ENCODE results near the gene KIAA0232. TPM values are rescaled to one million over a fixed set of nuclear protein-coding genes. Genes with fewer than 3 reads are reported as not detected.
A peak's percentile ranks its signal among the peaks of the same experiment; 100 is the strongest.

The KIAA0232 gene
- polyA plus RNA-seq, 4 donors = 36.4 to 43.8 (median 40.0) TPM

DNA sequence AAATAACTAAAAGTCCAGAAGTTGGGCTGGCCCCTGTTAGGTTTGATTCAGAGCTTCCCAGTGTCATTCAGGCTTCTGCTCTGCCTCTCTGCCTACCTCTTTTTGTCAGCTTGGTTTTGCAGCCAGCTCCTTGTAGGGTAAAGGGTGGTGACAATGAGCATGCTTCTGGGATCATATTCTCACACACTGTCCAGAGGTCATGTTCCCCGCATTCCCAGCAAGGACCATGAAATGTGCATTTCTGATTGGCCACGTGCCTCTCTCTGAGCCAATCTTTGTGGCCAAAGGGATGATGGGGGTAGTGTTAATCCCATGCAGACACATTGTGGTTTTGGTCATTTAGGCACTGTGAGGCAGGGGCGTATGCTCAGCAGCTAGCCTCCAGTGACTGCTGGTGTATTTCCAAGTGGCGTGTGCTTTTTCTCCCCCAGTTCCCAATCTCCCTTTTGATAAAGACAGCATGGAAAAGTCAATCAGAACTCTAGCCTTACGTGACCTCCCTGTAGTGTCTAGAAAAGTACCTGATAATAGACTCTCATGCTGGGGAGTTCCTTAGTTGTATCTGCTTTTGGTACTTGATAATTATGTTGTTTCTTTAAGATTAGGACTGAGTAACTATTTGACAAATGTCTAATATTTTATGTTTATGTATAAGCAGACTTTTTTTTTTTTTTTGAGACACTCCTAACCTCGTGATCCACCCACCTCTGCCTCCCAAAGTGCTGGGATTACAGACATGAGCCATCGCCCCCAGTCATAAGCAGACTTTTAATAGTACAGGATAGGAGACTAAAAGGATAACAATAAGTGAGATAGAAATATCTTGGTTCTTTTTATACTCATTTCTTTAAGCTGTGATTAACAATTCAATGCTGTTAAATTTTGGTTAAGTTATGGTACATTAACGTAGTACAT lies 57.8 kb downstream of the KIAA0232 start:
- DNase-seq (ENCODE audit: low read depth in 4 of 4, low spot score in 2 of 4) = peak in 1 of 4 donors; percentile 13

DNA sequence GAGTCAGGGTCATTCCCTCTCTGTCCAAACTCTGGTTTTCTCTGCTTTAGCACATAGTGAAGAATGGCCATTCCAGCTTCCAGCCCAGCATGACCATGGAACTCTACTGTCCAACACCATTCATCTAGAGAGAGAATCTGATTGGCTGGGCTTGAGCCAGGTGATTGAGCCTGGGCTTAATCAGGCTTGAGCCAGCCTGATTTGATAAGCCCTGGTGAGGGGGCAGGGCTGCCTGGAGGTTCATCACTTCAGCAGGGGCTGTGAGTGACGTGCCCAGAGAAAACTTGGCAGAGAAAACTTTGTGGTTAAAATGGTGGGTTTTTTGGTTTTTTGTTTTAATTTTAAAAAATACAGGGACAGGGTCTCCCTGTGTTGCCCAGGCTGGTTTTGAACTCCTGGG lies 62.5 kb downstream of the KIAA0232 start:
- DNase-seq (ENCODE audit: low read depth in 4 of 4, low spot score in 2 of 4) = no peak

DNA sequence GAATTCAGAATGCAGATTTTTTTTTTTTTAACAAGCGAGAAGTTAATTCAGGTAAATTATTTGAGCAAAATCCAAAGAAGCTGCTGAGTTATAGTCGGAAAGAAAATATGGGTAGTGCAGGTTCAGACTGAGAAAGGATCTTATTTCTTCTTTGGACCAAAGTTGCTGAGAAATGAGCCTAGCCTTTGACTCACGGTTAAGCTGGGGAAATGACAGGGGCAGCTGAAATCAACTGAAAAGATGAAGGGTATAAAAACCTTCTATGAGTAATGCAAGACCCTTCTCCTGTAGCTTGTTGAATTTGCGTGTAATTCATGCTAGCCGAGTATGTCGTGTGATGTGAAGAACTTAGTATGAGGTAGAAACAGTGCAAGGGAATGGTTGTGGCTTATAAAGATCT lies 63.0 kb downstream of the KIAA0232 start:
- no peak for DNase-seq (ENCODE audit: low read depth in 4 of 4, low spot score in 2 of 4)

DNA sequence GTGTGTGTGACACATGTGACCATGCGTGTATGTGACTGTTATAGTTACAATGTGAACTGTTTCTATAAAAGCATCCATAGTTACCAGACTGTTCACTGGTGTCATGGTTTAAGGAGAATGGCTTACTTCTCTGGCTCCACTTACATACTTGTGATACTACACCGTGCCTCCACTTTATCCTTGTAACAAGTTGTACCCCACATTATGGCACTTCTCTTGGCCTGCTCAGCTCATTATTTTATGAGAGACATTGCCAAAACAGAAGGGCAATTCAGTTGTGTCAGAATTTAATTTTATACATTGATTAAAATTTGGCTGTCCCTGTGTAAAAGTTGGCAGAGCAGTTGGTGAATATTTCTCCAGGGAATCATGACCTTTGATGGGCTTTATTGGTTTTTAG lies 64.7 kb downstream of the KIAA0232 start:
- DNase-seq (ENCODE audit: low read depth in 4 of 4, low spot score in 2 of 4) = no peak

DNA sequence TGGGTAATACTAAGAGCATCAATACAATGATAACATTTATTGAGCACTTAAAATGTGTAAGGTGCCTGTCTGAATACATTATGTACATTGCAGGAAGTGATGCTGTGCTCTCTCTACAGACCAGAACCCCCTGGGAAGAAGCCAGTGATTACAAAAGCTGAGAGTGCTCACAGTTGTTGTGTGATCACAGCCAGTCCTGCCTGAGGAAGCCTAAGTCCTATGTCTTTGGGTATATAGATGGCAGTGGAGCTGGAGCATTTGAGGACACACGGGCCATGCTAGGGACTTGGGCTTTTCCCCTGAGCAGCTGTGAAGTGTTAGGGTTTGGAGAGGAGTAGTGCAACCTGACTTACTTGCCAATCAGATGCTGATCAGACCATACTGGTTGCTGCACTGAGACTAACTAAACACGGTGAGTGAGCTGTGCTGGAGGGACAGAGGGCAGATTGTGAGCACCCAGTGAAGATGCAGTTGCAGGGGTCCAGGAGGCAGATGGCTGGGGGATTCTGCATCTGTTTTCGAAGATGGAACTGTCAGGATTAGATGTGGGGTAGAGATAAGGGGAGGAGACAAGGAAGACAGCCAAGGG lies 66.3 kb downstream of the KIAA0232 start:
- no peak for DNase-seq (ENCODE audit: low read depth in 4 of 4, low spot score in 2 of 4)

DNA sequence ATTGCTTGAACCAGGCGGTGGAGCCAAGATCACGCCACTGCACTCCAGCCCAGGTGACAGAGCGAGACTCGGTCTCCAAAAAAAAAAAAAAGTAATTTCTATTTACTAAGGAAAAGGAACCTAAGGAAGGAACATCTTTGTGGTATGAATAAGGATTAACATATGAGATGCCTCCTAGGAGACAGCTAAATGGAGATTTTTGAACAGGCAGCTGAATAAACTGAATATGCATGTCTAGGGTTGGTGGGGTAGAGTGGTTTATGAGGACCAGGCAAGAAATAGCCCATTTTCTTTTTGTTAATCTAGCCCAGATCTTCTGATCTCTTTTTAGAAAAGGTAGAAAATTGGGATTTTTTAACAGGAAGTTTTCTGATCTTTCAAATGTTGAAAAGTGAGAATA lies 67.2 kb downstream of the KIAA0232 start:
- DNase-seq (ENCODE audit: low read depth in 4 of 4, low spot score in 2 of 4) = no peak

DNA sequence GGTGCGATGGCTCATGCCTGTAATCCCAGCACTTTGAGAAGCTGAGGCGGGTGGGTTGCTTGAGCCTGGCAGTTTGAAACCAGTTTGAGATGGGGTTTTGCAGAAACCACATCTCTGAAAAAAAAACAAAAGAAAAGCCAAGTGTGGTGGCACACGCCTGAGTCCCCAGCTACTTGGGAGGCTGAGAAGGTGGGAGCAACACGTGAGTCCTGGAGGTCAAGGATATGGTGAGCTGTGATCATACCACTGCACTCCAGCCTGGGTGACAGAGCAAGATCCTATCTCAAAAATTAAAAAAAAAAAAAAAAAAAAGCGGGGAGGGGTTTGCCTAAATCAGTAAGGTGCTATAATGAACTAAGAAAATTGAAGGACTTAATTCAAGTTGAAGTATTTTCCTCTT lies 68.9 kb downstream of the KIAA0232 start:
- no peak for DNase-seq (ENCODE audit: low read depth in 4 of 4, low spot score in 2 of 4)

DNA sequence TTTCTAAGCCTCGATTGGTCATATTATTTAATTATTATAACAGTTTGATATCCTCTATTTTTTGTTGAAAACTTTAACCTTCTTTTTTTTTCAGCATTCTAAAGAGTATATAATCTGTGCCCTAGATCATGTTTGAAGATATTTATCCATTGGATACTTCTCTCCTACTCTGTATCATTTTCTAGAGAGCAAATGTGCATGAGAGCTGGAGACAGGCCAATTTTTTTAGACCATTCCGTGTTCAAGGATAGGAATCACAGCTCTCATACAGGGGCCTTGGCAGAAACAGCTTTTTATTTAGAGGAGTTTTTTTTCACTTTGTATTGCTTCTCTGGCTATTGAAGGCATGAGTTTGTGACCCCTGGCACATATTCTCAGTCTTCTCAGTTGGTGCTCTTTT lies 69.4 kb downstream of the KIAA0232 start:
- no peak for DNase-seq (ENCODE audit: low read depth in 4 of 4, low spot score in 2 of 4)

DNA sequence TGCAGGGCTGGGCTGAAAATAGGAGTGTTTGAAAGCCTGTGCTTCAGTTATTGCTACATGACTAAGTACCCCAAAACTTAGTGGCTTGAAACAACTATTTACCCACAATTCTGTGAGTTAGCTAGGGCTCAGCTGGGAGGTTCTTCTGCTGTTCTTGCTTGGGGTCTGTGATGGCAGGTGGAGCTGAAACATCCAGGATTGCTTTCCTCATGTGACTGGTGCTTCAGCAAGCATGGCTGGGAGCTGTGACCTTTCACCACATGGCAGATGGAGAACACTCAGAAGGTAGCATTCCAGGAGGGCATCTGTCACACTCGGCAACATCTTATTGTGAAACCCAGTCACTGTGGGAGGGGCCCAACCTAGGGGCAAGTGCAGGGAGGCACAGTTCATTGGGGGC lies 70.1 kb downstream of the KIAA0232 start:
- DNase-seq (ENCODE audit: low read depth in 4 of 4, low spot score in 2 of 4) = no peak

DNA sequence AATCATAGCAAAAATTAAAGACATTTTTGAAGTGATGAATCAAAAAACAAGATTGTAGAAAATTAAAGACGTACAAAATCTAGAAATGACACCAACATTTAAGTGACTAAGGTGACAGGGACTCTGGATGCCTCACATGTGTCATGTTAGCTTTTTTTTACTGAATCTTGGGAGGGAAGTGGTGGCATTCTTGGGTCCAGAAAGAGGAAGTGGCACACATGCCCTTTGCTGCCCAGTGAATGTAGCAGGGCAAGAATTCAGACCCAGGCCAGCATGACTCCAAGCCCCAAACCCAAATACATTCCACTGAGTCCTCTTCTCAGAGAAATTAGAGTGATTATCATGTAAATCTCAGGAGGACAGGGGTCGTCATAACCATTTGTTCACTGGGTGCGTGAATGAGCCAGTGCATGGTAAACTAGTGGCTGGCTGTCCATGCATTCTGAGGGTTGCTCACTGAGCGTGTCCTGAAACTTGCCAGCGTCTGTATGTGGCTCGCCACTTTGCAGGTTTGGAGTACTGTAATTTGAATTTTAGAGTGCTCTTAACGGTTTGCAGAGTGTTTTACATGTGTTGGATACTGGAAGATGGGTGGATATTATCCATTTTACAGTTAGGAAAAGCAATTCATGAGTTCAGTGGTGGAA lies 71.7 kb downstream of the KIAA0232 start:
- no peak for DNase-seq (ENCODE audit: low read depth in 4 of 4, low spot score in 2 of 4)

DNA sequence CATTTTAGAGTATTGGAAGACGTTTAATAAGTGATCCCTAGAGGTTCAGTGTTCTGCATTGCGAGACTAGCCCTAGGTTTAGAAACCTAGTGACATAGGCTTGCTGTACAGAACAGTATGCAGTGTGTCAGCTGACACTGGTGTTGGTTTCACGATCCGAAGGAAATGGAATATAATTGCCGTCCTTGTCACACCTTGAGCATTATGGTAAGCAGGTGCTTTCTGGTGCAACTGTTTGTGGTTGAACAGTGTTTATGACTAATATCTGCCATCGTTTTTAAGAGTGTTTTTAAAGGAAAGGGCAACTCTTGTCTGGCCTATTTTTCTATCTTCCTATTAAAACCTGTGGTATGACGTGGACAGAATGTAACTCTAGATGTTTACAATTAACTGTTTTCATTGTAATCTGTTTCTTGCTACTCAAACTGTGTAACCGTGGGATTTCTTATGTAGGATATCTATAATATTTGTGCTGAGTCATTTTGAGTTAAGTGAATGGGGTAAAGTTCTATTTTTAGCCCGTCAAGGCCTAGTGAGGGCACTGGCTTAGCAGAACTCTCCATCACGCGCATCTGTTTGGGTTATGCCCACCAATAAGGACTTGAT lies 73.3 kb downstream of the KIAA0232 start:
- no peak for DNase-seq (ENCODE audit: low read depth in 4 of 4, low spot score in 2 of 4)

DNA sequence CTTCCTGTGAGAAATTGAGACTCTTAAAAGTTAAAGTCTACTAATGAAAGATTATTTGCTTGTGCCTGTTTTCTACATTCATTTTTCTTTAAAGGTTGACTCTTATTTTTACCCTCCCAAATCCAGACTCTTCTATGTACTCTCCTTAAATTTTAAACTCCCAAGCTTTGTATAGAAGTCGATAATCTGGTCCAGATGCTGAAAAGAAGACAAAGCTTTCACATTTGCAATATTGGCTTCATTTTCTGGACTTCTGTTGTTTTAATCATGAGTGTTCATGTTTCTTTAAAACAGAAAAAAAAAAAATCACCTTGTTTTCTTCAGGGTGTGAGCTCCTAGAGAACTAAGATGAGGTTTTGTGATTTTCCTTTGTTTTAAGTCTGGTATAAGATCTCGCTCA lies 73.9 kb downstream of the KIAA0232 start:
- no peak for DNase-seq (ENCODE audit: low read depth in 4 of 4, low spot score in 2 of 4)

DNA sequence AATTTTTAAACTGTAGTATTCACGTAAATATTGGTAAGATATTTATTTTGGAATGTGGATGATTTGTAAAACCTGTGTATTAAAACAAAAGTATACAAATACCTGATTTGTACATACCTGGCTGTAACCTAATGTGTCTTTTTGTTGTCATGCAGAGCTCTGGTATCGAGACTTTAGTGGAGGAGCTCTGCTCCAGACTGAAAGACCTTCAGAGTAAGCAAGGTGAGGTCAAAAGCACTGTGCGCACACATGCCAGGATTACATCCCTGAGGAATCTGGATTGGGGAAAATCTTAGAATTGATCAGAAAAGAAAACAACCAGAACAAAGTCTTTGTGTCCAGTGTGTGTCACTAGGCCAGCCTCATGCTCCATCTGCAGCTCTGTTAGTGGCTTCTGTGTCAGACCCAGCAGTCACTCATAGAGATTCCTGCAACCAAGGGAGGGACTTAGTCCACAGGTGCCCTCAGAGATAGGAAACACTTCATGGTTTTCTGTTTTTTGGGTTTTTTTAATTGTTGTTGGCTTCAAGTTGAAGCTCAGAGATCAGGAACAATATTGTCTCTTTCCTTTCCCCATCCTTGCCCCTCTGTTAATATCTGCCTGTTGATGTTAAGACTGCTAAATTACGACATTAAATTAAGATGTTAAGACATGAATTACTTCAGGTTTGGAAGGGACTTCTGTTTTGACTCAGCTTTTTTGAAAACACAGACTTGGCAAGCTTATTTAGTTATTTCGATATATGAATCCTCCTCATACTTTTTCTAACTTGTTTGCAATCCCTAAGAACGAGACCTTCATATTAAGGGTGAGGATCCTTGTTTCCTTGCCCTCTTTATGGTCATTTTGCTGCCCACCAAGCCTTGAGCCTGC lies 74.7 kb downstream of the KIAA0232 start:
- no peak for DNase-seq (ENCODE audit: low read depth in 4 of 4, low spot score in 2 of 4)

DNA sequence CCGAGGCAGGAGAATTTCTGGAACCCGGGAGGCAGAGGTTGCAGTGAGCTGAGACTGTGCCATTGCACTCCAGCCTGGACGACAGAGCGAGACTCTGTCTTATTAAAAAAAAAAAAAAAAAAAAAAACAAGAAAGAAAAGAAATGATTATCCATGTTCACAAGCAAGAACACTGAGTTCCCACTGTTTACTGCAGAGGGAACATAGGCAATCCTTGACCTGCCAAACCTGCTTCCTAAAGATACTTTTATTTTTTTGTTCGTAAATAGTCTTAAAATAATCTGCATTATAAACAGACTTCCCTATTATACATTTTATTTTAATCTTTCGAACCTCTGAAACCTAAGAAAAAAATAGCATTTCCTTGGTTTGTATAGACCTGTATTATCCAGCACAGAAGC lies 76.5 kb downstream of the KIAA0232 start:
- no peak for DNase-seq (ENCODE audit: low read depth in 4 of 4, low spot score in 2 of 4)

DNA sequence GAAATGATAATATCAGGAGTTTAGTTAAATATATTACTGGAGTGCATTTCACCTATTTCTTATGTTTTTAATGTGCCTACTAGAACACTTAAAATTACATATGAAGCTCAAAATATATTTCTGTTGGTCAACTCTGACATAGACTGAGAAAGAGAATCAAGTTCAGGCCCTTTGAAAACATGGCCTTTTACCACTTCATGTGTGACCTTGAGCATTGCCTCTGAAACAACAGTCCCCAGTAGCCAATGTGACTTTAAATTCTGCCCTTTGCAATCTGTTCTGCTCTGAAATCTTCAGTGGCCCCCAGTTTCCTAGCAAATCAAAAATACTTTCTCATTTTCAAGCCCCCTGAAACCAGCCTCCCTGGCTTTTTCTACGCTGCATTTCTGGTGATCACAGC lies 77.0 kb downstream of the KIAA0232 start:
- no peak for DNase-seq (ENCODE audit: low read depth in 4 of 4, low spot score in 2 of 4)

DNA sequence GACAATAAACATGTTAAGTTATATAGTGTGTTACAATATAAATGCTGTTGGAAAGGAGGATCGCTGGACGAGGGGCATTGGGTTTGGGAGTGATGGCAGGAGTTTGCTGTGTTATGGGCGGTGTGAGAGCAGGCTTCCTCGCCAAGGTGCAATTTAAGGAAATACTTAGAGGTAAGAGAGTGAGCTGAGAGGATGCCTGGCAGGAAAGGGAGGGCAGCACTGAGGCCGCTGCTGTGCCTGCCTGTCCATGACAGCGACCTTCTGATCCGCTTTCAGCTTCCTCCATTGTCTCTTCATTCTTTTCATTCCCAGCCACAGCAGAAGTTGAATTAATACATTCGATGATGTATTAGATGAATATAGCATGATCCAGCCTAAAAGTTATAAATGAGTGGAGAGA lies 85.9 kb downstream of the KIAA0232 start:
- DNase-seq (ENCODE audit: low read depth in 4 of 4, low spot score in 2 of 4) = no peak

DNA sequence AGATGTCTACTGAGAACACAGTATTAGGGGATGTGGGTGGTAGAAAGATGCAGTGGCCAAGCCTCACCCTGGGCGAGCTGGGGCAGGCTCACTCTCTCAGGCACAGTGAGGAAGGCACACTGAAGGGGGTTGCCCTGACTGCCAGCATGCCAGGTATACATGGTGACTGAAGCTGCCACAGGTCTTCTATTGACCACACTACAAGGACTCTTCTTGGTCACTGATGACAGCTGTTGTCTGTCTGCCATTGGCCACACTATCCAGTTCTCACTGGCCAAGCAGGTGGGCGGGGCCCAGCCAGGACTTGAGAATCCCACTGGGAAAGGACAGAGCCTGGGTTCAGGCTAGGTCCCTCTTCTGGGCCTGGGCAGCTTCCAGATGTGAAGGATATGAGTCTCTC lies 87.4 kb downstream of the KIAA0232 start:
- DNase-seq (ENCODE audit: low read depth in 4 of 4, low spot score in 2 of 4) = no peak

DNA sequence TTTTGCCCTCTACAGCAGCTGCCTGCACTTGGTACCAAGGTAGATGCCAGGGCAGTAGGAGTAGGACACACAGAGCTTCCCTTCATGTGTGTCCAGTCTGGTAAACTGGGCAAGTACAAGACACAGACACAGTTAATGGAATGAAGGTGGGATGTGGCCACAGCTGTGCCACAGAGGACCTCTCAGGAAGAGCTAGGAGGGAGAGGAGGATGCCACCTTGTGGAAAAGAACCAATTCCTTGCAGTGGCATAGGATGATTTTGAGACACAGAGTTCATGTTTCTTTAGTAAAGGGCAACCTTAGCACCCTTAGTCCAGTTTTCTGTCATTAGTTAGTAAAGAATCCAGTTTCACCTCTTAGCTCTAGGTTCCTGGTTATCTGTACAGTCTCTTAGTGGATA lies 90.8 kb downstream of the KIAA0232 start:
- no peak for DNase-seq (ENCODE audit: low read depth in 4 of 4, low spot score in 2 of 4)

DNA sequence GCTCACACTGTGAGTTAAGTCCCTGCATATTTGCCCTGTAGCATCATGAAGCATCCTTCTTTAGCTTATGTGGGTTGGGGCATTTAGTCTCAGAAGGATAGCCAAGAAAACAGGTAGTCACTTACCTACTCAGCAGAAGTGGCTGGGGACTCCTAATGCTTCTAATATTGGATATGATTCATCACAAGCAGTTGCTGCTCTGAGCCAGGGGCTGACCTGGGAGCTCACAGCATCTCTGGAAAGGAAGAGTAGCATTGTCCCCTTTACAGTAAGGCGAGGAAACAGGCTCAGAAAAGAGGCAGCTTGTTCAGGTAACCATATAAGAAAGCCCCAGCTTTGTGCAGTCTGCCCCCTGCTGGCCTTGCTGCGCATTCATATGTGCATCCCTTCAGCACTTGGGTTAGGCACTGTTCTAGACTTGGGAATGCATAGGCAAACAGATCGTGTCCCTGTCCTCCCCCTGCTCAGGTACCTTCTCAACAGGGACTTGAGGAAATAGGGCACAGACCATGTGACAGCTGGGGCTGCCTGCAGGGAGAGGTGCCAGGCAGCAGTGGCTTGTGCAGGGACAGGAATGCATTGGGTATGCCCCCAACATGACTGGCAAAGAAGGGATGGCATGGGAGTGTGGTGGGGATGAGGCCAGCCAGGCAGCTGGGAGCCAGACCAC lies 91.4 kb downstream of the KIAA0232 start:
- DNase-seq (ENCODE audit: low read depth in 4 of 4, low spot score in 2 of 4) = peak in 1 of 4 donors; percentile 21

DNA sequence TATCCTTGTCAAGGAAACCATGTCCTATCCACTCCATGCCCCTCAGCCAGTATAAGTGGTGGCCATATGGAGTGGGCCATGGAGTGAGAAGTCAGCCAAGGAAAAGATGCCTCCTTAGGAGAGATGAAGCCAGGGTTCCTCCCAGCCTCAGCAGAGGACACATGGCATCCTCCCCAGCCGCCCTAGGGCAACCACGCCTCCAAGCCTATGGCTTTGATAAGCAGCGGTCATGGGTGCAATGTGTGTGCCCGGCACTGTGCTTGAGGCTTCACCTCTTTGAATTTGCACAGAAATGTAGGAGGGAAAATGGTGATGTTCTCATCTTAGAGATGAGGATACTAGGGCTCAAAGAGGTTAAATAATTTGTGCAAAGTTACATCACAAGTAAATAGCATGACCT lies 92.5 kb downstream of the KIAA0232 start:
- no peak for DNase-seq (ENCODE audit: low read depth in 4 of 4, low spot score in 2 of 4)
